Right renal cortex interstitium (tissue), 3 donors: ENCODE results near the gene NPY1R. TPM values are rescaled to one million over a fixed set of nuclear protein-coding genes. Genes with fewer than 3 reads are reported as not detected.

Source experiments
- DNase-seq, 3 donors: peaks; one replicate each; pipeline ENCODE4 v3.0.0-alpha.2; 2013; ENCODE audit warnings: low read depth in 3 of 3, low spot score in 2 of 3
- polyA plus RNA-seq, 3 donors: library from polyadenylated mRNA; unstranded; fragments of 120-200 nt; gene quantifications; one replicate each; pipeline ENCODE4 v1.2.1, GENCODE V29; 2013; ENCODE audit not compliant: insufficient read length in 3 of 3

The NPY1R gene
- polyA plus RNA-seq, 3 donors, result 21.3 to 25.1 (median 23.9) TPM

- no peak for DNase-seq
Observed at GRCh38 chr4:163280703-163281519, 51.5 kb downstream of the NPY1R start.

- no peak for DNase-seq
Observed at GRCh38 chr4:163279713-163280112, 52.7 kb downstream of the NPY1R start.

GRCh38 chr4:163274861-163275260, 57.5 kb downstream of the NPY1R start:
- DNase-seq, result no peak

Other genes with a start within 250 kb of the NPY1R start
- gene NAF1, start 165.7 kb downstream of the NPY1R start, polyA plus RNA-seq, result 10 to 100 TPM; 22.8 to 24.0 (median 23.0) TPM
- gene NPY5R, start 11.3 kb upstream of the NPY1R start, polyA plus RNA-seq, result 1 to 10 TPM; 4.6 to 5.9 (median 5.2) TPM
- not detected for gene TKTL2, start 141.2 kb upstream of the NPY1R start, polyA plus RNA-seq
- gene TMA16, start 162.1 kb upstream of the NPY1R start, polyA plus RNA-seq, result 10 to 100 TPM; 32.1 to 42.4 (median 39.0) TPM